Gastrocnemius medialis (tissue), 4 donors: Measurements from ENCODE around the gene CMTM4.
"Not testable (repeated sequence)": the region's sequence is repeated elsewhere in the genome, so short reads cannot be mapped to it uniquely, and the experiment has no call there.

Experiments
- CTCF ChIP-seq, 5 experiments: fragments of 450-650 bp in 3 of 5; fragments of 200-600 bp in 2 of 5; sonication (generic) in 2 of 5; IDR thresholded peaks in 4 of 5; conservative IDR thresholded peaks in 1 of 5; 1 replicate in 4 of 5; 2 replicates in 1 of 5; pipeline ENCODE4 v1.5.1; 2016 to 2019; ENCODE audit warnings: antibody characterized with exemption in 5 of 5, mild to moderate bottlenecking in 3 of 5, moderate library complexity in 3 of 5
- POLR2A ChIP-seq, 2 donors: fragments of 450-650 bp; IDR thresholded peaks; one replicate each; pipeline ENCODE4 v1.6.1; 2017; ENCODE audit warnings: antibody characterized with exemption in 2 of 2, mild to moderate bottlenecking in 2 of 2, moderate library complexity in 2 of 2

- TF ChIP-seq CTCF (IDR thresholded peaks at IDR 0.05 in 4 of 5, conservative IDR thresholded peaks at IDR 0.05 in 1 of 5); POLR2A (IDR thresholded peaks at IDR 0.05): not testable (repeated sequence)
These were observed 65.8 kb downstream of the CMTM4 start for GRCh38 chr16:66630561-66631260.
